Hepatocyte (in vitro differentiated cells): ENCODE measurements around the gene CD44. TPM values are rescaled to one million over a fixed set of nuclear protein-coding genes. Genes with fewer than 3 reads are reported as not detected.
A peak's percentile ranks its signal among the peaks of the same experiment; 100 is the strongest.

Source experiments
- DNase-seq: peaks from one replicate; pipeline ENCODE4 v3.0.0-alpha.2; 2016; ENCODE audit warnings: low spot score
- H2AFZ ChIP-seq: fragments of 200-600 bp; sonication (generic); 2 replicates; pipeline ENCODE4 v1.6.0; 2016; ENCODE audit warnings: antibody characterized with exemption, mild to moderate bottlenecking
- H3K27ac ChIP-seq: fragments of 200-600 bp; sonication (generic); 2 replicates; pipeline ENCODE4 v1.5.1; 2016; ENCODE audit warnings: mild to moderate bottlenecking
- H3K27me3 ChIP-seq: fragments of 200-600 bp; sonication (generic); 2 replicates; pipeline ENCODE4 v1.6.1; 2016
- H3K36me3 ChIP-seq: fragments of 200-600 bp; sonication (generic); replicated peaks from 2 replicates; pipeline ENCODE4 v1.5.1; 2016; ENCODE audit warnings: low read depth; ENCODE audit not compliant: insufficient read depth
- H3K4me1 ChIP-seq: fragments of 200-600 bp; sonication (generic); 2 replicates; pipeline ENCODE4 v1.5.1; 2016; ENCODE audit warnings: mild to moderate bottlenecking, moderate library complexity; ENCODE audit not compliant: insufficient read depth
- H3K4me2 ChIP-seq: fragments of 200-600 bp; sonication (generic); 2 replicates; pipeline ENCODE4 v1.6.0; 2016
- H3K4me3 ChIP-seq: fragments of 200-600 bp; sonication (generic); 2 replicates; pipeline ENCODE4 v1.5.1; 2016; ENCODE audit warnings: mild to moderate bottlenecking
- H3K79me2 ChIP-seq: fragments of 200-600 bp; sonication (generic); 2 replicates; pipeline ENCODE4 v1.6.0; 2017; ENCODE audit warnings: mild to moderate bottlenecking
- H3K9me2 ChIP-seq: fragments of 200-600 bp; sonication (generic); replicated peaks from 2 replicates; pipeline ENCODE4 v1.6.0; 2017; ENCODE audit warnings: mild to moderate bottlenecking; ENCODE audit not compliant: insufficient read depth
- H3K9me3 ChIP-seq: fragments of 200-600 bp; sonication (generic); 2 replicates; pipeline ENCODE4 v1.5.1; 2016; ENCODE audit warnings: low read depth, mild to moderate bottlenecking
- H4K20me1 ChIP-seq: fragments of 200-600 bp; sonication (generic); 2 replicates; pipeline ENCODE4 v1.6.0; 2016; ENCODE audit warnings: mild to moderate bottlenecking; ENCODE audit not compliant: insufficient read depth, poor library complexity, severe bottlenecking
- EZH2 ChIP-seq: fragments of 200-600 bp; sonication (generic); IDR thresholded peaks from 2 replicates; pipeline ENCODE4 v1.6.1; 2016; ENCODE audit warnings: antibody characterized with exemption, mild to moderate bottlenecking, borderline replicate concordance
- EZH2phosphoT487 ChIP-seq: fragments of 200-600 bp; sonication (generic); IDR thresholded peaks from one replicate; pipeline ENCODE4 v1.6.1; 2018; ENCODE audit warnings: antibody characterized with exemption, mild to moderate bottlenecking, low read depth, moderate library complexity; ENCODE audit not compliant: unreplicated experiment, severe bottlenecking
- WGBS: methylation state at CpG from one replicate; pipeline ENCODE4 v1.1.6; 2016; ENCODE audit warnings: low lambda C conversion rate; ENCODE audit errors: missing lambda C conversion rate; 5-methylcytosine and 5-hydroxymethylcytosine counted together
- polyA plus RNA-seq: library from polyadenylated mRNA; unstranded; fragments of >200 nt; fragmentation: Nextera tagmentation; extraction: Ambion mirVana; gene quantifications from 2 replicates; pipeline ENCODE4 v1.2.1, GENCODE V29; 2016
- total RNA-seq: library from RNA; depleted of rRNA; stranded (reverse); fragments of >200 nt; gene quantifications from 2 replicates; pipeline ENCODE4 v1.2.3, GENCODE V29; 2014
- TF ChIP-seq, protein P1 (sequence below): fragments of 200-600 bp; sonication (generic); IDR thresholded peaks from 2 replicates; pipeline ENCODE4 v1.5.1; 2016; ENCODE audit warnings: antibody characterized with exemption, mild to moderate bottlenecking; ENCODE audit not compliant: poor library complexity

The CD44 gene
- total and polyA plus RNA-seq, 2 experiments from 2014 or later: 17.5 to 29.5 TPM

DNA sequence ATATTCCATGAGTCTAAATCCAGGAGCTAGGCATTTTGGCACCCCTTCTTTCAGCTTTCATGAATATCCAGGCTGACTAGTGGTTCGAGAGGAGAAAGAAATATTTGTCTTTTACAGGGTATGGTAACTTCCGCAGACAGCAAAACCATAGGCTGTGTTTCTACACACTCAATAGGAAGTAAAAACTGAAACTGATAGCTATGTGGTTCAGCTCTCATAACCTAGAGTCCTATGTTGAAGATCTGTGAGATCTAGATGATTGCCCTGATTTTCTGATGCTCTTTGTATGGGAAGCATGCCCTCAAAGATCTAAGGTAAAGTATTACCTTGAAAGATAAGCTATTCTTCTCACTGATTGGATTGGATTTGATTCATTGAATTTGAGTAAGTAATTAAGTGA, 118.3 kb downstream of the CD44 start:
- 74% methylated on average over 2 of the region's 2 CpGs for WGBS
- no peak for DNase-seq
- TF ChIP-seq, protein P1, sequence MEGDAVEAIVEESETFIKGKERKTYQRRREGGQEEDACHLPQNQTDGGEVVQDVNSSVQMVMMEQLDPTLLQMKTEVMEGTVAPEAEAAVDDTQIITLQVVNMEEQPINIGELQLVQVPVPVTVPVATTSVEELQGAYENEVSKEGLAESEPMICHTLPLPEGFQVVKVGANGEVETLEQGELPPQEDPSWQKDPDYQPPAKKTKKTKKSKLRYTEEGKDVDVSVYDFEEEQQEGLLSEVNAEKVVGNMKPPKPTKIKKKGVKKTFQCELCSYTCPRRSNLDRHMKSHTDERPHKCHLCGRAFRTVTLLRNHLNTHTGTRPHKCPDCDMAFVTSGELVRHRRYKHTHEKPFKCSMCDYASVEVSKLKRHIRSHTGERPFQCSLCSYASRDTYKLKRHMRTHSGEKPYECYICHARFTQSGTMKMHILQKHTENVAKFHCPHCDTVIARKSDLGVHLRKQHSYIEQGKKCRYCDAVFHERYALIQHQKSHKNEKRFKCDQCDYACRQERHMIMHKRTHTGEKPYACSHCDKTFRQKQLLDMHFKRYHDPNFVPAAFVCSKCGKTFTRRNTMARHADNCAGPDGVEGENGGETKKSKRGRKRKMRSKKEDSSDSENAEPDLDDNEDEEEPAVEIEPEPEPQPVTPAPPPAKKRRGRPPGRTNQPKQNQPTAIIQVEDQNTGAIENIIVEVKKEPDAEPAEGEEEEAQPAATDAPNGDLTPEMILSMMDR: no peak
- TF ChIP-seq EZH2: no peak
- Histone ChIP-seq H4K20me1 (no peaks in the 10 kb centered on the region), H3K79me2 (no peaks in the 10 kb centered on the region), H2AFZ (no peak overlapping the region), H3K27ac (no peak overlapping the region), H3K27me3 (no peaks in the 10 kb centered on the region), H3K9me3 (no peaks in the 10 kb centered on the region), H3K4me2 (no peak overlapping the region), H3K36me3 (no peaks in the 10 kb centered on the region), H3K4me3 (no peak overlapping the region), H3K4me1 (no peaks in the 10 kb centered on the region), H3K9me2 (no peaks in the 10 kb centered on the region)

DNA sequence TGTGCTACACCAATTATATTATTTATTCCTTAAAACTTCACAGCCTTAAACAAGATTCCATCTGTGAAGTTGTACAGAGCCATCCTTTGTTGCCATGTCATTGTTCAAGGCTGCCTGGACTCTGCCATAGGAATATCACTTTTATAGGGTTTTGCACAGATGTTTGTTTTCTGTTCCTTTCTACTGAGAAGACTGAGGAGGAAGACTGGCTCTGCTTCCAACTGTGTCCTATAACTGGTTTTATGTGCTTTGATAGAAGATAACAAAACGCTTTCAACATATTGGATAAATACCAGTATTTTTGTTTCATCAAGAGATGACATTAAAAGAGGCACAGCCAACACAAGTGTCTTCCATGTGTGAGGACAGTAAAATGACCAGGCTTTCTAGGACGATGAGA, 120.6 kb downstream of the CD44 start:
- no peak for DNase-seq
- H3K4me2 ChIP-seq: no peak overlapping the region
- no peaks in the 10 kb centered on the region for H3K4me1 ChIP-seq

DNA sequence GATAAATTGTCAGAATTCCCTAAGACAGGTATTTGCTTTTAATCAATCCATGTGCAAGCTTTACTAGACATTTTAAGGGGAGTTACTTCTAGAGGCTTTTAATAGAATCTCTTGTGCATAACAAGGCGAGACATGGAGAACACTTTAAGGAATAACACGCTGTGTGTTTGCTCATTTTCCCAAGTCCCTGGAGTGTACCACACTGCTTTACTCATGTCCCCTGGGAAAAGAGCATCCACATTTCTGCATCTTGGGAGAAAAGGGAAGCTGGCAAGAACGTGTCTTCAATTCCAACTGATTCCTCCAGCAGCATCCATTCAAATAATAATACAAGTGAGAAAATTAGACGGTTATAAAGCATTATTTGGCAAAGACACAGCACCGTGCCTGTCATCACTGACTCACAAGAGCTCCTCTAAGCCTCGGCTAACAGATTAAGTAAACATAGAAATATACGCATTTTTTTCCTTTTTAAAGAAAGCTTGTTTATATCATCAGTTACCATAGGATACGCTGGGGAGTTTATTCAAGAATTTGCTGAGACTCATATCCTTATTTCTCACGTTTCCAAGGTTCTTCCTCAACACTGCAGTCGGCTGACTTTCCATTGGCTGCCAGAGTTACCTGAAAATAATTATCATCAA, 121.5 kb downstream of the CD44 start:
- no peak overlapping the region for H2AFZ ChIP-seq
- peak; percentile 25 for DNase-seq
- H3K4me1 ChIP-seq: no peaks in the 10 kb centered on the region
- 50% methylated on average over 10 of the region's 10 CpGs for WGBS
- no peaks in the 10 kb centered on the region for H3K9me2 ChIP-seq
- H3K36me3 ChIP-seq: no peaks in the 10 kb centered on the region
- TF ChIP-seq EZH2phosphoT487: no peak
- TF ChIP-seq EZH2: no peak
- TF ChIP-seq, protein P1: no peak
- H3K4me2 ChIP-seq: no peak overlapping the region
- H3K27ac ChIP-seq: peak overlapping the region; percentile 5
- H3K4me3 ChIP-seq: no peak overlapping the region
- no peaks in the 10 kb centered on the region for H3K9me3 ChIP-seq
- H3K79me2 ChIP-seq: no peaks in the 10 kb centered on the region
- no peaks in the 10 kb centered on the region for H3K27me3 ChIP-seq
- no peaks in the 10 kb centered on the region for H4K20me1 ChIP-seq

More for the DNA sequence above, 120.6 kb downstream of the CD44 start:
- TF ChIP-seq, protein P1: no peak
- TF ChIP-seq EZH2phosphoT487: no peak
- TF ChIP-seq EZH2: no peak
- Histone ChIP-seq H3K36me3 (no peaks in the 10 kb centered on the region), H2AFZ (no peak overlapping the region), H3K27ac (no peak overlapping the region), H3K9me2 (no peaks in the 10 kb centered on the region), H3K4me3 (no peak overlapping the region), H3K9me3 (no peaks in the 10 kb centered on the region), H3K79me2 (no peaks in the 10 kb centered on the region), H3K27me3 (no peaks in the 10 kb centered on the region), H4K20me1 (no peaks in the 10 kb centered on the region)
- WGBS: 73% methylated on average over 2 of the region's 2 CpGs

DNA sequence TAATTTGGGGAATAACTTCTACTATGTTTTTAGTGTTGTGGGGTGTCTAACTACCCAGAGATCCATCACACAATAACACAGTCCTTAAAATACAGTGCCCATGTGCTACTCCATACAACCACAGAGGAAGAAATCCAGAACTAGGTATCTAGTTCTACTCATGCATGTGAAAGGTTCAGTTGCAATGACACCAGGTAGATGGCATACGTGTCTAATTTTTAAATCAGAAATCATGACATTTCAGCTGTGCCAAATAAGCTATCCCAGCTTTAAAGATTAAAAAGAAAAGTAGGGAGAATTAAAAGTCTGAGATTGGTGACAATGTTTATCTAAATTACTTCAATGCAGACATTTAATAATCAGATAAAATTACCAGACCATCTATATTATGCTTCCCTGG, 122.2 kb downstream of the CD44 start:
- Histone ChIP-seq H4K20me1 (no peaks in the 10 kb centered on the region), H2AFZ (no peak overlapping the region), H3K36me3 (no peaks in the 10 kb centered on the region), H3K9me2 (no peaks in the 10 kb centered on the region), H3K4me1 (no peaks in the 10 kb centered on the region), H3K27ac (no peak overlapping the region), H3K4me3 (no peak overlapping the region), H3K9me3 (no peaks in the 10 kb centered on the region), H3K79me2 (no peaks in the 10 kb centered on the region), H3K4me2 (no peak overlapping the region), H3K27me3 (no peaks in the 10 kb centered on the region)
- TF ChIP-seq, protein P1: no peak
- no peak for TF ChIP-seq EZH2phosphoT487
- DNase-seq: no peak
- 100% methylated on average over 1 of the region's 1 CpG for WGBS
